HG02970 (cell line): Measurements from ENCODE around the gene HOXA4.

Source experiments
- ATAC-seq: cut with Tn5 transposase; IDR thresholded peaks from one replicate; pipeline ENCODE4 v1.9.1; 2021; ENCODE audit warnings: mild to moderate bottlenecking, moderate library complexity, moderate number of reproducible peaks; ENCODE audit not compliant: unreplicated experiment, low FRiP score

HOXA4 gene

DNA sequence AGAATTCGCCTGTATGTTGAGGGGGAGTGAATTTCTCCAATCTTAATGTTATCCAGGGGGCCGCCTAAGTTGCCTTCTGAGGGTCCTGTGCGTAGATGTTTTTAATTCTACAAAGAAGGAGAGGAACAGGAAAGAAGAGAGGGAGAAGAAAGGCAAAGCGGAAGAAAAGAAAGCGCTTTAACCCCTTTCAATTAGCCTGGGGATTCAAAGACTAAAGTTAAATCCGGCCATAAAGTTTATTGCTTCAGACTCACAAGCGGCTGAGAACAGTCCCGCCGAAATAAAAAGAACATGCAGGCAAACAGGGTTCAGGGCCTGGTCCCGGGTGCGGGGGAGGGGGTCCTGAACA is 8.4 kb upstream of the HOXA4 start:
- ATAC-seq, result no peak

DNA sequence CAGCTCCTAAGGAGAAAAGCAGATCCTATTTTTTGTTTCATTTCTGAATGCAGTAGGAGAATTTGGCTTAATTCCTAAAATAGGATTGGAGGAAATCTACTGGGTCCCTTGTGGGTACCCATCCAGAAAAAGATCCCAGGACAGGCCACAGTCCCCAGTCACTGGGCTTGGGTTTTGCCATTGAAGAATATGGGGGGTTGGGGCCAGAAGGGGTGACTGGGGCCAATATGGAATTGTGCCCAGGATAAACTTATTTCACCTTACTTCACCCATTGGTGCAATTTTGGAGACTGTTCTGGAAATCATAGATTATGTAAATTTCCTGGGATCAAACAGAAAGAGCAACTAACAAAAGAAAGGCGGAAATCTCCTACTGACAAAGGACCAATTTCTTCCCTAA is 7.9 kb upstream of the HOXA4 start:
- no peak for ATAC-seq

DNA sequence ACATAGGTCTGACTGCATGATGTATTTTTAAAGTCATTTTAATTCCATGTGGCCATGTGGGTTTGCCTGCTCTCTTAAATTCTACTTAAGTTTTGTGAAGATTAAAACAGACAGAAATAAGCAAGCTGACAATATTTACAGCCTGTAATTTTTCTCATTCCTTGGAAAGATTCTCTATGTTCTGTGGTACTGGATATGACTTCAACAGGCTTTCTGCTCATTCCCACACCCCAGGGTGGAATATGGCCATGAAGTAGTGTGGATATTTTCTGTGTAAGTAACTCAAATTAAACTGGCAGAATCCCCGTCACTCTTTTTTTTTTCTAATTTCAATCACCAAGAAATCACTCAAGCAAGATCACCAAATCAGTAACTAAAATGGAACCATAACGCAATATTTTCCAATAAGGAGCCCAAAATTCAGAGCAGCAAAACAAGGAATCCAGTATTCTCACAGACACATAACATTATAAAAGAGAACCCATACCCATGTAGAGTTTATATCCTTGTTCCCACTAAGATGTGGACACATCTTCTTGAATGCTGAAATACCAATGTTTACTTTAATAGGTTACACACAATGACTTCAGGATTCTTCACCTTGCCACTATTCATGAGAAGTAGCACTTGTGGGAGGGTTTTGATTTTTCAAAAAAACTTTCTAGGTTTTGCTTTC is 7.2 kb upstream of the HOXA4 start:
- ATAC-seq, result no peak

DNA sequence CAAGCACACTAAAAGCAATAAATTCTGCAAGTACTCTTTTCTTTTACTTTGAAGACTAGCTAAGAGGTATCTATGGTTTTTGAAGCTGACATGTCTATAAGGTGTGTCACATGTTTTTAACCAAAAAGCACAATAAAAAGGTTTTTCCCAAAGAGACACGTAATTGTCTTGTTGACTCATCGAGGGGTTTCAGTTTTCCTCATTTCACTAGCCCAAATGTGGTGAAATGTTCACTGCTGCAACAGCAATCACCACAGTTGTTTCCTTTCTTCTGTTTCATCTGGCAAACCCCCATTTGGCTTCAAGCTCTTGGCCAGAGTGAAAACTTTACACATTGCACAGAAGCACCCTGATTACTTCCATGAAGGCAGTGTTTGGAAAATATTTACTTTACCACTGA is 3.8 kb upstream of the HOXA4 start:
- no peak for ATAC-seq

DNA sequence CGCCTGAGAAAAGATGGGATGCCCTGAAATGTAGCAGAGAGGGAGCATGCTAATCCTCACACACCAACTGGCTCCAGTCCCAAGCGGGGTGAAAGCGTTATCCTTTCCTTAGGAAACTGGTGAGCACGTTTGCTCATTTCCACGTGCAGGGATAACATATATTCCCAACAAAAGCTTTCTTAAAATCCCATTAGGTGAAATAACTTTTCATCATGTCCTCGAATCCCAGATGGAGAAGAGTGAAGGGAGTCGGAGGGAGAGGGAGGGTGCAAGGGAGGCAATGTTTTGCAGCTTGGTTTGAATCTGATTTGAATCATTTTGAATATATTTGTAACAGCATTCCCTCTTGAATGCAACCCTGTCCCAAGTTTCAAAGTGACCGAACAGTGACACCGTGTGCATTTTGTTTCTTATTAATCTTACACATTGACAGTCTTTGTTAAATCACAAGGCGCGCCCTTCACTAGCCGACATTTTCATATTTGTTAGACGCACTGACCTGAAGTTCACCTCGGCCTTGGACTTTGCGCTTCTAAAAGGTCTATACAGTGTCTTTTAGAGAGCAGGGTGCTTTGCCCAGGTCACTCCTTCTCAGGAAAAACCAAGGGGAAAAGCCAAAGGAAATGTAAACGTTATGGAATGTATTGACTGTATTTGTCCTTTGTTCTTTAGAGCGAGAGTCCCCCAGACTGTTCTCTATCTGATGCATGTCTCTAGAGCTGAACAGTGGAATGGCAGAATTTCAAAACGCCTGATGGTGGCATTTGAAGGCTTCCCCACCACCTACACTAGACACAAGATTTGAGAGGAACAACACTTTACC is 3.1 kb upstream of the HOXA4 start:
- ATAC-seq, result no peak

DNA sequence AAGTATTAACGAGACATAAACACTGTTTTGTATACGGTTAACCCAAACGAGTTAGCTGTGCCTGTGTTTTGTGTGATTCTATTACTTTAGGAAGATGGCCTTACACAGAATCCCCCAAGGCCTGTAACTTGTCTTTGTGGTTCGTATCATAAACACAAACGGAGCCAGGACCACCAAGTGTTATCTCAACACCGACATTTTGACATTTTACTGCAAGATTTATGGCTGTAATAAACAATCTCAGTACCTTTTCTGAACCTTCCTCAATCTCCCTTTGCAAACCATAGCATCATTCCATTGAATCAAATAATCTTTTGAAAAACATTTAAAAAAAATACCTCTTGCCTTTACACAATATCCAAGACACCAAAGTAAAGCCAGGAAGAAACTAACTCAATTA is 2.4 kb upstream of the HOXA4 start:
- ATAC-seq, result no peak

DNA sequence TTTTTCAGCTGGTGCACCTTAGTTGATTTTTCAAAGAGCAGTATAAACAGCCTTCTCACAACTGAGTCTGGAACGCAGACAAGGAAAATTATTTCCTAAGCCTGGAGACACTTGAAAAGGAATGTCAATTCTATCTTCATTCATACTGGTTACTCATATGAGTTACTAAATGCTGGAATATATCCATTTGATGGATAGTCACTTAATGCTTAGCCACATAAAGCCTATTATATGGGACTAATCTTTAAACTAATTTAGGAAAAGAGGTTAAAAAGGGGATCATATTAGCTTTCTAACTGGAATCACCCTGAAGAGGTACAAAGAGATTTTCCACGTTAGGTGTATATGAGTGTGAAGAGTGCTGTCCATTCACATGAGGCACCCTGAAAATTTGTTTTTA is 1.7 kb upstream of the HOXA4 start:
- ATAC-seq, result no peak

DNA sequence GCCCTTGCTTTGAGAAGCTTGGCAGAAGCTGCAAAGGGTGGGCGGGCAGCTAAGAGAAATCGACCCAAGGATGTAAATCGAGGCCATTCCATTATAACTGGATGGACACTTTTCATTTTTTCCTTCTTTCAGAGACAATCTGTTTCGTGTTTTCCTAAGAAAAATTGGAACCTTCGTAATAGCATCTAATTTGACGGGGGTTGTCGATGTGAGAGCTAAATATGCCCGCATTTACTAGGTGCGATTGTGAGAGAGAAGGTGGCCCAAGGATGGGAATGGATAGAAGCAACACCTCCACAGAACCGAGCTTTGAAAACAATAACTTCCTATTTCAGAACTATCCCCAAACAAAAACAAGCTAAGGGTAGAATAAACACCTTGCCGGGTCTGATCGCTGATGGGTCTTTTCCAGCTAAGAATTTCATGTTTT is 848 bp upstream of the HOXA4 start:
- ATAC-seq, result no peak

DNA sequence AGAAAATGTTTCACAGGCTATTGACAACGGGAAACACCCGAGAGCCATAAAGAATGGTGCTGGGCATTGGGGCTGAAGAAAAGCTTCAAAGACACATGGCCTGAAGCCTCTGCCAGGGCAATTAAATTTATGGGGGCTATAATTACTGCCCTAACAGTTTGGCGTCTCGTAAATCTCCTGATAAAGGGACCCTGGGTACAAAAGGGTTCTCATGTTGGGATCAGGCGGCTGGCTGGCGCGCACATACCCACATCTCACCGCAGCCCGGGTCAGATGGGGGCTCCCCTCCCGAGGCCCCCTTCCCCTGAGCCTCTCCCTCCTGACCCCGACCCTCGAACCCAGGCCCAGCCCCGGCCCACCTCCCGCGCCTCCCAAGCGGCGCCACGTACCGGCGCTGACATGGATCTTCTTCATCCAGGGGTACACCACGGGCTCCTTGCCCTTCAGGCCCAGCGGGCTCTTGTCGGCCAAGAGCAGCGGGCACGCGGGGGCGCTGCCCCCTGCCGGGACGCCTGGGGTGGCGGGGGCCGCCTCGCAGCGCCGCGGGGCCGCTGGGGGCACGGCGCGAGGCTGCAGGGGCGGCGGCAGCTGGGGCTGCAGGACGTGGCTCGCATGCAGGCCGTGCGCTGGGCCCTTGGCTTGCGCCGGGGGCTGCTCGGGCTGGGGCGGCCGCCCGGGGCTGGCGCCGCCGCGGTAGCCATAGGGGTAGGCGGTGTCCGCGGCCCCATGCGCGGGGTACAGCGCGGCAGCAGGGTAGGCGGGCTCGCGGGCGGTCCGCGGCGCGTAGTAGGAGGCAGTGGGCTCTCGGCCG is 623 bp downstream of the HOXA4 start:
- no peak for ATAC-seq

DNA sequence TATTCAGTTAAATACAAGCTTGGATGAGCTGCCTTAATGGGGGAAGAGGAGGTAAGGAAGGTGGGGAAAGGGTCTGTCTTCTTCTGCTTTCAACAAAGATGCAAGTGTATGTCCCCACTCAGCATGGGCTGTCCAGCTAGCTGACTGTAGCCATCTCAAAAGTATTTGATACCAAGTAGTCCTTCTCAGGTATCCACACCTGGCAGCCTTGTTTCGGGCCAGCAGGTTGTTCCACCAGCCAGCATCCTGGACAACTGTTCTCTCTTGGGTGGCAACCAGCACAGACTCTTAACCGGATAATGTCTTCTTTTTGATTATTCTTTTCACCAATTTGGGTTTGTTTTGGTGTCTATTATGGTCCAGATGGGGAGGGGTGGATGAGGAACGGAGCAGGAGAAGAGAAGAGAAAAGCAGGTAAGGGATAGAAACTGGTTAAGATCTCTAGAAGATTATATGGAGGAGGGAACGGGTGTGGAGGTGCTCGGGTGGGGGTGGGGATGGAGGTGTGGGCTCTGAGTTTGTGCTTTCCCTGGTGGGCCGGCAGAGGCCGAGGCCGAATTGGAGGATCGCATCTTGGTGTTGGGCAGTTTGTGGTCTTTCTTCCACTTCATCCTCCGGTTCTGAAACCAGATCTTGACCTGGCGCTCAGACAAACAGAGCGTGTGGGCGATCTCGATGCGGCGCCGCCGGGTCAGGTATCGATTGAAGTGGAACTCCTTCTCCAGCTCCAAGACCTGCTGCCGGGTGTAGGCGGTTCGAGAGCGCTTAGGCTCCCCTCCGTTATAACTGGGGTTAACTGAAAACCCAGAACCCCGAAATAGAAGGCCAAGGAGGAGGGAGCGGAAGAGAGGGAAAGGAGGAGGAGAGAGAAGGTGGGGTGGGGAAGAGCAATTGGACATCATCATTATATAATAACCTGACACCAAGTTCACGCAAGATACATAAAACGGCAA is 1.5 kb downstream of the HOXA4 start:
- no peak for ATAC-seq

DNA sequence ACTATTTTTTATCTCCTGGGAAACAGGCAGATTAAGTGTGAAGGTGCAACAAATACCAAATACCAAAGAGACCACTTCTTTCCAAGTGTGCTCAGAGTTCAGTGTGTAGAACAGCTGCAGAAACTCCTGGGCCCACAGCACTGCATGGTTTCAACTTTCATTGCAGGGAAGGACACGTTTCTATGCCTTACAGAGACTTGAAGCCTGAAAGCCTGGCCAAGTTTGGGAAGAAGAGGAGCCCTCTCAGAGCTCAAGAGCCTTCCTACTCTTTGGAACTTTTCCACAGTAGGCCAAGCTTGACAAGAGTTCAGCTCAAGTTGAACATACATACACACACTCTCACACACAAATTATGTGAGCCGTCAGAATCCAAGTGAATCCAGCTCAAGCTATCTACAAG is 2.5 kb downstream of the HOXA4 start:
- no peak for ATAC-seq

DNA sequence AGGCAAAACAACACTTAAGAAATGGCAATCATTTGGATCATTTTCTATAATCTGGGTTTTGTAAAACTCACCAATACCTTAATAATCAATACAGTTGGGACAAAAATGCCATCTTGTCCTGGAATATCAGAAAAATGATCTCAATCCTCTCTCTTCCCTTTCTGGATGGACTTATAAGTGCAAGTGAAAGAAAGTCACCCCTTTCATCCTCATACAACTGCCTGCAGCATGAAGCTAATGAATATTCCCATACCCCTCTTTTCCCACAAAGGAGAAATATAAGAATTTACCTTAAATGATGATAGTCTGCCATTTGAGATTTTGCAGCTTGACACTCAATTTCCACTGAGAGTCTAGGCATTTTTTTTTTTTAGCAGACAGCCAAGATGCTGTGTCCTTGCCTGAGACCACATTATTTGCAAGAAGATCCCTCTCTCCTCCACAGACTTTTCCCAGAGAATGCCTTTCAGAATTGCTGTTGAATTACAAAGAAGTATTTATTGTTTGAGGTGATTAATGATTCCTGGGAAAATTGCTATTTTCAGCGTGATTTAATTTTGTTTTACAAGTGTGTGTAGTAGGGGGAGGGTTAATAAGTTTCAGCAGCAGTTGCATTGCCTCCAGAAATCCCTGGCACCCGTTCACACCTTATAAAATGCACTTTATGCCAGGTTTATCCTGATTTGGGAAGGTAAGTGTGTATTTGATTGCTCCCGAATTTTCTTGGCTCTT is 3.8 kb downstream of the HOXA4 start:
- no peak for ATAC-seq

DNA sequence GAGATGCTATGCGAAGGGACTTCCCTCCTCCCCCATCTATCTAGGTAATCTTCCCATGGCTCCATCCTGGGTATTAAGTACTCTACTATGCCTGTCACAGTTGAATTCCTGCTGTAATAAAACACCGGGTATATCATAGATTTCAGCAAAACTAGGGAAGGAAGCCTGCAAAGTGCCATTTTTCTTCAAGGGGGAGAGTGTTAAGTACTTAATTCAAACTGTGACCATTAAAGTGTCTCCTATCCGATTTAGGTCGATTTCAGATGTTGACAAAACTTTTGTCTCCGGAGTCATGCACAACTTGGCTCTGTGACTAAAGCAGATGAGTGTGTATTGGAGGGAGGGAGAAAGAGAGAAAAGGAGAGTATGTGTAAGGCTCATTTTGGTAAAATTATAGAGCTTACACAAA is 4.6 kb downstream of the HOXA4 start:
- no peak for ATAC-seq

DNA sequence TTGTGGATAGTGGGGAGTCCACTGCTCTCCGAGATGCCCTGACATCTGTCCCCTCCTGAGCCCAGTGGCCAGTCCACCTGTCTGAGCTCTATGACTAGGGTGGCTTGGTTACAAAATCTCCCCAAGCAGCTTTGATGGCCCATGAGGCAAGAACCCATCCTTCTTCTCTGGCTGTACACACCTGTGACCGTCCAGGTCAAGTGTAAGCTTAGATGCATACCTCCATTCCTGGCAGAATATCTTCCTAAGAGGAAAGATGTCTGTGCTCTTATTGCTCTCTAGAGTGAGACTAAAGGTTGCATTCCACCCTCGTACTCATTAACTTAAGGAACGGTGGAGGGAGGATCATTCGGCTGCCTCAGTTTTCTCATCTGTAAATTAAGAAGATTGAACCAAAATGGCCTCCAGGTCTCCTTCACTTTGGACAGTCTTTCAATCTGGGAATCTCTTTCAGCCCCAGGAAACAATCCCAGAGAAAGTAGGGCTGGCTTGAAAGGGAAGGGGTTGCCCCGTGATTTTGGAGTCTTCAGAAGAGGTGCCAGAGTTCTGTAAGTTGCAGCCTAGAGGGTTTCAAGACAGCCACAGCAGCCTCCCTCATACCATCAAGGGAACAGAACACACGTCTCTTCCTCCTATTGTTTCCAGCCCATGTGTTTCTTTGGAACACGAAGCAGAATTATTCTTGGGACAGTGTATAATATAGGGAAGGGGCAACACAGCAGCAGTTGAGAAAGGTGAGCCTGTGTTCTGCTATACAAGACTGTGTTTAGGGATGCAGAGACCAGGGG is 5.5 kb downstream of the HOXA4 start:
- no peak for ATAC-seq

DNA sequence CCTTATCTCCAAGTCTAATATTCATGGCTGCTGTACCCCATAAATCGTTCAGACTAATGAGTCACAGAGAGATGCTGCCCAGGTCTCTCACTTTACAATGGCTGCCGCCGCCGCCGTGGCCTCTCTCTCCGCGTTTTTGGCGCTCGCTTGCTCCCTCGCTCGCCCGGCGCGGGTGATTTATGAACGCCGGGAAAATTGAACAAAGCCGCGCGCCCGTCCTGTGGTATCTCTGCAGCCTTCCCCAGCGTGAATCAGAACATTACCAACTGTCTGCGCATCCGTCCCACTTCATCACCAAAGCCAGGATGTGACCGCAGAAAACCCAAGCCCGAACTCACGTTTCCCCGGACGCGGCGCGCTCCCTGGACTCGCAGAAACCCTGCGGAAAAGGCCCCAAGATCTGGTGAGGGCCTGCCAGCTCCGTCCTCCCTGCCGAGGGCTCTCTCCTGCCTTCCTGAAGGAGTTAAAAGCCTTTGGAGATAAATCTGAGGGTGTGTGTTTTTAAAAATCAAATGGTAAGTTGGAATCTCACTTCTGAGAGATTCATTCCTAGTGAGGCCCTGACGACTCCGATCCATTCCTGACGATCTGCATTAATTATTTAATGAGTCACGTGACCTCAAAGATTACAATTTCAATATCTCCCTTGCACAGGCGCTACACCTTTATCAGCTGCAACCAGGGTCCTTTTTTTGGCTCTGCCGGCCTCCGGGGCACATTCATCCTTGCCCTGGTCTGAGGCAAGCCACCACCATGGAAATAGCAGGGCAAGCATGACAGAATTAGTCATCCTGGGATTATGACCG is 6.3 kb downstream of the HOXA4 start:
- no peak for ATAC-seq

DNA sequence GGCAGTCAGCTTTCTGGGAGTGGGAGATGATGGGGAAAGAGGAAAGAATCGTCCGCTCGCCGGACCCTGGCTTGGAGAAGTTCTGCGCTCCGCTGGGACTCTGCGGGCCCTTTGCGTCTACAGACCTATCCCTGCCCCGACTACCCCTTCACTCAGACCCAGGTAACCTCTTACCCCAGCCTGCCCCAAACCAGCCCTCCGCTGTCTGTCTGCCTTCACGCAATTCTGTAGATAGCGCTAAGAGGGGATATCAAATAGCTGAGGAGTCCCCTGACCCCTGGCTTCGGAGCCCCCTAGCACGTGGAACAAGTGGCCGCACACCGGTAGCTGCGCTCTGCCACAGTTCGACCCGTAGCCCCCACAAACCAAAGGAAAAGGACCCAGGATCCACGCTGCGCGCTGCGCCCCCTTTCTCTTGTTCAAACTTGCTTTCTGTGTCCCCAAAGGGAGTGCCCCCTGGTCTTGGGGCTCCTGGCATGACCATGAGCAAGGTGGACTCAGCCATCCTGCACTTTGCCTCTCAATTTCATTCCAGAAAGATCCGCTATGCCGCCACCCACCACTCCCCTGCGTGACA is 7.0 kb downstream of the HOXA4 start:
- no peak for ATAC-seq

DNA sequence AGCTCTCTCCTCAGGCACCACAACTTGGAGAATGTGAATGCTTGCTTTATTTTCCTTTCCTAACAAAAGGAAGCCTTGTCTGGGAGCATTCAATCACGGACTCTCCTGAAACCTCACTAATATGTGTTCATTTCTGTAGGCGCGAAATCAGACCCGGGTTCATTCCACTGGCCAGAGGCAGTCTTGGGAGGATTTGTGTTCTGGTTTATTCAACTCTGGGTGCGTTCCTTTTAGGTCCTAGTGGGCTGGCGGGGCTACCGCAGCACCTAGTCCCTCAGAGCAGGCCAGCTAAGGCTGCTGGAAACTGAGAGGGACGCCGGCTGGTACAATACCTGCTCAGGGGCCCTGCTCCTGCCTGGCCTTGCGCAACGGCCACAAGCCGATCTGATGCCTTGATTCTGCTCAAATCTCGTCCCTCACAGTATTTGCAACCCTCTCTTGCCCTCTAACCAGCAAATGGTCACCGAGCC is 7.5 kb downstream of the HOXA4 start:
- ATAC-seq, result no peak
